BJ (cell line): Measurements from ENCODE around the gene GTF3C1. TPM values are rescaled to one million over a fixed set of nuclear protein-coding genes. Genes with fewer than 3 reads are reported as not detected.

Source experiments
- CTCF ChIA-PET: fragments of 350-600 bp; formaldehyde crosslinking; extraction: SDS; loops from one replicate; lab custom pipeline; 2021; ENCODE audit warnings: antibody characterized with exemption, inconsistent platforms; lab: Yijun Ruan, JAX
- POLR2A ChIA-PET: fragments of 300-600 bp; sonication (Branson Sonifier 250); formaldehyde crosslinking; extraction: SDS; loops from one replicate; lab custom pipeline; 2021; ENCODE audit warnings: antibody characterized with exemption; lab: Charles Lee
- DNase-seq: peaks from one replicate; pipeline ENCODE4 v3.0.0-alpha.2; 2011; ENCODE audit warnings: low read depth
- H3K27me3 ChIP-seq: 2 replicates; pipeline ENCODE4 v1.6.0; 2011; ENCODE audit warnings: low read length; ENCODE audit not compliant: control insufficient read depth, insufficient read depth
- H3K36me3 ChIP-seq: 2 replicates; pipeline ENCODE4 v1.5.1; 2011; ENCODE audit warnings: low read length; ENCODE audit not compliant: control insufficient read depth, insufficient read depth
- H3K4me3 ChIP-seq: 2 replicates; pipeline ENCODE4 v1.5.1; 2011; ENCODE audit warnings: low read depth, mild to moderate bottlenecking, control low read depth, low read length
- polyA plus RNA-seq: library from polyadenylated mRNA; depleted of rRNA; stranded (reverse); fragments of >200 nt; gene quantifications from 2 replicates; pipeline ENCODE4 v1.2.3, GENCODE V29; 2011
- TF ChIP-seq, protein P1 (sequence below): IDR thresholded peaks from 2 replicates; pipeline ENCODE4 v1.5.1; 2011; ENCODE audit warnings: low read depth, mild to moderate bottlenecking, control low read depth, inconsistent platforms, low read length, moderate library complexity; ENCODE audit not compliant: insufficient read depth

GTF3C1 gene
- polyA plus RNA-seq, 1 experiment, result 35.8 TPM

DNA sequence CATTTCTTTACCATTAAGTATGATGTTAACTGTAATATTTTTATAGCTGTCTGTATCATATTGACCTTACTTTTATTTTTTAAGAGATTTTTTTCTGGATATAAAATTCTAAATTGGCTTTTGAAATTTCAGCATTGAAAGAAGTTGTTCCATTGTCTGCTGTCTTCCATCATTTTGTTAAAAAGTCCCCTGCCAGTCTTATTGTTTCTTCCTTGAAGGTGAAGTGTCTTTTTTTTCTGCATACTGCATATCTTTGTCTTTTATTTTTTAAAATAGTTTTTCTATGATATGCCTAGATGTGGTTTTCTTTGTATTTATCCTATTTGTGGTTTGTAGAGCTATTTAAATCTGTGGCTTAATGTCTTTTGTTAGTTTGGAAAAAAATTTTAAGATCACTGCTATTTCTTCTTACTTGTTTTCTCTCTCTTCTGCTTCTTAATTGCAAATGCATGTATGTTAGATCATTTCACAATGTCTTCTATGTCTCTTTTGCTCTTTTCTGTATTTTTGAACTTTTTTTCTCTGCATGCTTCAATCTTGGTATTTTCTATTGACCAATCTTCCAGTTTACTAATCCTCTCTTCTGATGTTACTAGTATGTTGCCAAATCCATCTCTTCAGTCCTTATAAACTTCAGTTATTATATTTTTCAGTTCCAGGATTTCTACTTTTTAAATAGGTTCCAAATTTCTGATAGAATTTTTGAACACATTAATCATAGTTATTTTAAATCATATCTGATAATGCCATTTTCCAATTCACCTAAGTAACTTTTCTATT, 127.6 kb downstream of the GTF3C1 start:
- POLR2A ChIA-PET, result no interaction called here

DNA sequence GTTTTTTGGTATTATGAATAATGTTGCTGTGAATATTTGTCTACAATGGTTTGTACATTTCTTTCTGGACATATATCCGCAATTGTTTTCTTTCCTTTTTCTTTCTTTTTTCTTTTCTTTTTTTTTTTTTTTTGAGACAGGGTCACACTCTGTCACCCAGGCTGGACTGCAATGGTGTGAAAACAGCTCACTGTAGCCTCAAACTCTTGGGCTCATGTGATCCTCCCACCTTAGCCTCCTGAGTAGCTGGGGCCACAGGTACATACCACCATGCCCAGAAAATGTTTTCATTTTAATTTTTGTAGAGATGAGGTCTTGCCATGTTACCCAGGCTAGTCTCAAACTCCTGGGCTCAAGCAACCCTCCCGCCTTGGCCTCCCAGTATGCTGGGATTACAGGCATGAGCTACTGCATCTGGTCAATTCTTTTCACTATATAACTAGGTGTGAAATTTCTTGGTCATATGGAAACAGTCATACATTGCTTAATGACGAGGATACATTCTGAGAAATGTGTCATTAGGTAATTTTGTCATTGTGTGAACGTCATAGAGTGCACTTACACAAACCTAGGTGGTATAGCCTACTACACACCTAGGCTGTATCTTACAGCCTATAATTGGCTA, 132.6 kb downstream of the GTF3C1 start:
- H3K4me3 ChIP-seq, result no peak overlapping the region
- no peaks in the 10 kb centered on the region for H3K27me3 ChIP-seq
- POLR2A ChIA-PET, result no interaction called here
- TF ChIP-seq, protein P1, sequence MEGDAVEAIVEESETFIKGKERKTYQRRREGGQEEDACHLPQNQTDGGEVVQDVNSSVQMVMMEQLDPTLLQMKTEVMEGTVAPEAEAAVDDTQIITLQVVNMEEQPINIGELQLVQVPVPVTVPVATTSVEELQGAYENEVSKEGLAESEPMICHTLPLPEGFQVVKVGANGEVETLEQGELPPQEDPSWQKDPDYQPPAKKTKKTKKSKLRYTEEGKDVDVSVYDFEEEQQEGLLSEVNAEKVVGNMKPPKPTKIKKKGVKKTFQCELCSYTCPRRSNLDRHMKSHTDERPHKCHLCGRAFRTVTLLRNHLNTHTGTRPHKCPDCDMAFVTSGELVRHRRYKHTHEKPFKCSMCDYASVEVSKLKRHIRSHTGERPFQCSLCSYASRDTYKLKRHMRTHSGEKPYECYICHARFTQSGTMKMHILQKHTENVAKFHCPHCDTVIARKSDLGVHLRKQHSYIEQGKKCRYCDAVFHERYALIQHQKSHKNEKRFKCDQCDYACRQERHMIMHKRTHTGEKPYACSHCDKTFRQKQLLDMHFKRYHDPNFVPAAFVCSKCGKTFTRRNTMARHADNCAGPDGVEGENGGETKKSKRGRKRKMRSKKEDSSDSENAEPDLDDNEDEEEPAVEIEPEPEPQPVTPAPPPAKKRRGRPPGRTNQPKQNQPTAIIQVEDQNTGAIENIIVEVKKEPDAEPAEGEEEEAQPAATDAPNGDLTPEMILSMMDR, result no peak
- CTCF ChIA-PET, result no interaction called here
- DNase-seq, result no peak
- H3K36me3 ChIP-seq, result no peaks in the 10 kb centered on the region

More for the DNA sequence above, 127.6 kb downstream of the GTF3C1 start:
- no peak for DNase-seq
- TF ChIP-seq, protein P1, result no peak
- Histone ChIP-seq H3K27me3 (no peaks in the 10 kb centered on the region), H3K4me3 (no peak overlapping the region), H3K36me3 (no peaks in the 10 kb centered on the region)
- CTCF ChIA-PET, result interaction anchor here (1.6 kb wide), 1 partner anchor 54 kb away, joined by 4 read pairs; no protein-coding TSS in a partner anchor

DNA sequence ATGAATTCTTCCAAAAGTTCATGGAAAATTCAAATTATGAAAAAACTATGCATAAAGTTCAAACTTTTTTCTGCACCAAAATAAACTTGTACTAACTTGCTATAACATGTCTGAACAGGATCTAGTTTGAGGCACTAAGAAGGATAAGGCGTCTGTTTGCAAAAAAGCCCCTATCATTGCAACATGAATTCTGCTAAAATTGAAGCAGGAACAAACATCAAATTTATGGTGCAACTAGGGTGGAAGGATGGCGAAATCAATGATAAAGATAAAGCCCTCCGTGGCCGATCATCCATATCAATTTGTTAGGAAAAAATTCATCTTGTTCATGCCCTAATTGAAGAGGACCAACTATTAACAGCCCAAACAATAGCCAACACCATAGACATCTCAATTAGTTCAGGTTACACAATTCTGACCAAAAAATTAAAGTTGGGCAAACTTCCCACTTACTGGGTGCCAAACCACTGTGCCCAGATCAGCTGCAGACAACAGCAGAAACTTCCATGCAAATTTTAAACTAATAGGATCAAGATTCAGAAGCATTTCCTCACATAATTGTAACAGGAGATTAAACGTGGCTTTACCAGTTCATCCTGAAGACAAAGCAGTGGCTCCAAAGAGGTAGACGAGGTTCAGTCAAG, 134.8 kb downstream of the GTF3C1 start:
- POLR2A ChIA-PET, result no interaction called here
- TF ChIP-seq, protein P1, result no peak
- no peaks in the 10 kb centered on the region for H3K27me3 ChIP-seq
- H3K4me3 ChIP-seq, result no peak overlapping the region
- DNase-seq, result no peak
- CTCF ChIA-PET, result interaction anchor here (0.7 kb wide), 1 partner anchor 174 kb away, joined by 3 read pairs; no protein-coding TSS in a partner anchor
- H3K36me3 ChIP-seq, result no peaks in the 10 kb centered on the region

DNA sequence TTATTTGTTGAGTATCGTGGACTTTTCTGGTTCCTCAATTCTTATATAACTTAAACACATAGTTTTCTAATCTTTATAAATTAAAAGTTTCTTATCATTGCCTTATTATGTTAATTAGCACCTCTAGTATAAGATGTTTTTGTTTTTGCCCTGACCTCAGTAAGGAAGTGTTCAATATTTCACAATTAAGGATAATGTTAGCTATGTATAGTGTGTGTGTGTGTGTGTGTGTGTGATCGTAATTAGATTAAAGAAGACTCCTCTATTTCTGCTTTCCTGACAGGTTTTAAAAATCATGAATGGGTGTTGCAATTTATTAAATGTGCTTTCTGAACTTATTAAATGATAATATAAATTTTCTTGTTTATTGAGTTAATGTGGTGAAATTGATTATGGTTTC, 135.8 kb downstream of the GTF3C1 start:
- H3K27me3 ChIP-seq, result no peaks in the 10 kb centered on the region
- no peaks in the 10 kb centered on the region for H3K36me3 ChIP-seq
- H3K4me3 ChIP-seq, result no peak overlapping the region
- TF ChIP-seq, protein P1, result no peak
- DNase-seq, result no peak
- ChIA-PET CTCF (interaction anchor here (0.9 kb wide), 1 partner anchor 39 kb away, joined by 3 read pairs; no protein-coding TSS in a partner anchor), POLR2A (no interaction called here)

DNA sequence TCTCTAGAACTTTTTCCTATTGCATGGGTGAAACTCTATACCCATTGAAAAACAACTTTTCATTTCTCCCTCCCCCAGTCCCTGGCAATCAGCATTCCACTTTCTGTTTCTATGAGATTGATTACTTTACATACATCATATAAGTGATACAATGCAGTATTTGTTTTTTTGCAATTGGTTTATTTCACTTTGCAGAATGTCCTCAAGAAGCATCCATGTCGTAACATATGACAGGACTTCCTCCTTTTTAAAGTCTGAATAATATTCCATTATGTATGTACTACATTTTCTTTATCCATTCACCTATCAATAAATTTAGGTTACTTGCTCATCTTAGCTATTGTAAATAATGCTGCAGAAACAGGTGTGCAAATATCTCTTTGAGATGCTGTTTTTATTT, 139.0 kb downstream of the GTF3C1 start:
- no peaks in the 10 kb centered on the region for H3K27me3 ChIP-seq
- no peaks in the 10 kb centered on the region for H3K36me3 ChIP-seq
- no peak for DNase-seq
- no peak overlapping the region for H3K4me3 ChIP-seq
- TF ChIP-seq, protein P1, result no peak
- ChIA-PET POLR2A (no interaction called here), CTCF (no interaction called here)
